GM18526 (cell line): ENCODE data around the gene SLC6A1.

Source experiments
- POLR2A ChIP-seq: IDR thresholded peaks from 3 replicates; pipeline ENCODE4 v1.6.1; 2011; ENCODE audit not compliant: insufficient read length; ENCODE audit errors: extremely low read depth

The SLC6A1 gene

GRCh38 chr3:10992017-10992942 lies at the start of gene SLC6A1:
Gene SLC6A1 (plus strand): TSS chr3:10992748. CDS start chr3:11017212, 24,464 bp downstream.
- TF ChIP-seq POLR2A = no peak

GRCh38 chr3:10944866-10945265 lies 47.7 kb upstream of the SLC6A1 start:
- no peak for TF ChIP-seq POLR2A

DNA sequence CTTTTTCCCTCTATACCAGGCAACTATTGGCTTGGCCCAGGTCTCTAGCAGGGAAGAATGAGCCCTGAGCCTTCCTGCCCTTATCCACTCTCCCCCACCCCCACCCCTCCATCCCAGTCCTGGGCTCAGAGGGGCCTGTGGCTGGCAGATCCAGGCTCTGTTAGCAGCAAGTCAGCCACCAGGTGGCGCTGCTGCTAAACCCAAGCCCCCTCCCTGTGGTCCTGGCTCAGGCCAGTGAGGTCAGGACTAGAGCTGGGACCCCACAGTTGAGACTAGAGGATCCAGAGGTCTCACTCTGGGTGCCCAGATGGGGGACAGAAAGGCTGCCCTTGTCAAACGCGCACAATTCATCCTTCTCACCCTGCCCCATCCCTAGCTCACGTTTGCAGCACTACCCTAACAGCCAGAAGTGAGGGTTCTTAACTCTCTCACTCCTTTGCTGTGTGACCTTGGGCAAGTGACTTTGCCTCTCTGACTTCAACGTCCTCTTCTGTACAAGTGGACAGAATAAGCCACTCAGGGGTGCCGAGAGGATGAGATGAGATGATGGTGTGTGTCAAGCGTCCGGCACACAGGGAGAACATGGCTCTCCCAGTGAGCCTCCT lies 46.8 kb upstream of the SLC6A1 start:
- no peak for TF ChIP-seq POLR2A

GRCh38 chr3:10946526-10946925 lies 46.0 kb upstream of the SLC6A1 start:
- TF ChIP-seq POLR2A = no peak

DNA sequence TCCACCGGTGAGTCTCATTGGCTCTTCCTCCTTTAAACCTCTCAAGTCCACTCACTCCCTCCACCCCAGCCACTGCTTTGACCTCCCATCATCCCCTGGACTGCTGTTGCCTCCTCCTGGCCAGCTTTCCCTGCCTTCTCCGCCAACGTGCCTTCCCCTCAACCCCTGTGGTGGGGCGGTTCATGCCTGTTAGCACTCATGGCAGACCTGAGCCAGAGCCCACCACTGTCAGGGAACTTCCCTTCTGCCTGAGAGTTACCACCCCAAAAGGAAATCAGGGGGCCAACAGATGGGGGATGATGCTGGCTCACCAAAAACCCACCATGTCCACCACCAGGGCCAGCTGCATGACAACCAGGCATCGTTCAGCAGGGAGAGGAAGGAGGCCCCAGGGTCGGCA lies 44.2 kb upstream of the SLC6A1 start:
- TF ChIP-seq POLR2A = no peak

DNA sequence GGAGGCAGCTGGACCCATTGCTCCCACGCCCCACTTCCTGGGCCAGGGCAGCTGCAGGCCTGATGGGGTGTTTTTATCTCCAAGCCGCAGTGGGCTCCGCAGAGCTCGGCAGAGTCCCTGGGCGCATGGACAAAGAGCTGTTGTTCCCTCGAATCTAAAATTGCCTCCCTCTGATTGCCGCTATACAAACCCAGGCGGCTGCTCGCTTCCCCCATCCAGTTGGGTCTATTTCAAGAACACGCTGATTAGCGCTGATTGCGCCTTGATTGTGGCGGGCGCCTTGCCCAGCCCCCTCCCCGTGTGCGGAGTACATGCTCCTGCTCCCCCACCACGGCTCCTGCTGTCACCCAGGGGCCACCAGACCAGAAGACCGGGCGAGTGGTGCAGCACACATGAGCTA lies 43.4 kb upstream of the SLC6A1 start:
- TF ChIP-seq POLR2A = no peak

DNA sequence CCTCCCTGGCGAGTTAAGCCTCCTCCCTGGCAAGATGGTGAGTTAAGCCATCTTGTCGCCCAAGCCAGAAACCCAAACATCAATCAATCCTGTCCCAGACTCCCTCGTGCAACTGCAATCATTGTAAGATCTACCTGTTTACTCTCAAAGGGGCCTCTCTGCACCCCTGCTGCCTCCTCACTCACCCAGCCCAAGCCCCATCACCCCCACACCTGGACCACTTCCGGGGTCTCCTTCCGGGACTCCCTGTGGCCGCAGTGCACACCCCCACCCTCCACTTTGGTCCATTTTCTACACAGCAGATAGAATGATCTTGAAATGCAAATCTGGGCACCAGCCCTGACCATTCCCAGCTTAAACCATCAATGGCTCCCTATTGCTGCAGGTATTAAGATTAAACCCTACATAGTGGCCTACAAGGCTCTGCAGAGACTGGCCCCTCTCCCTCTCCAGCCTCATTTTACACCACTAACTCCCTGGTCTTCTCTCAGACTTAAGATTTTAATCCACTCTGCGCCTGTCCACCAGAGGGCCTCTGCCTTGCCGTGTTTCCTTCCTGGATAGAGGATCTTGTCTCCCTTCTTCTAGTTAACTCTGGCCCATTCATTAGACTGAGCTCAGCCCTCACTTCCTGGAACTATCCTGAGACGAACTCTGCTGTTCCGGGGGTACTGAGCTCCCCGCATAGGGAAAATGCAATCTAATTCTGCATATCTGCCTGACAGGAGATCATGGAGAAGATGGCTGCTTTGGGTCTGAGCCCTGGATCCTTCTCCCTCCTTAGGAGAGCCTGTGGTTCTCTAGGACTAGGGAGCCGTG lies 41.9 kb upstream of the SLC6A1 start:
- TF ChIP-seq POLR2A = no peak

DNA sequence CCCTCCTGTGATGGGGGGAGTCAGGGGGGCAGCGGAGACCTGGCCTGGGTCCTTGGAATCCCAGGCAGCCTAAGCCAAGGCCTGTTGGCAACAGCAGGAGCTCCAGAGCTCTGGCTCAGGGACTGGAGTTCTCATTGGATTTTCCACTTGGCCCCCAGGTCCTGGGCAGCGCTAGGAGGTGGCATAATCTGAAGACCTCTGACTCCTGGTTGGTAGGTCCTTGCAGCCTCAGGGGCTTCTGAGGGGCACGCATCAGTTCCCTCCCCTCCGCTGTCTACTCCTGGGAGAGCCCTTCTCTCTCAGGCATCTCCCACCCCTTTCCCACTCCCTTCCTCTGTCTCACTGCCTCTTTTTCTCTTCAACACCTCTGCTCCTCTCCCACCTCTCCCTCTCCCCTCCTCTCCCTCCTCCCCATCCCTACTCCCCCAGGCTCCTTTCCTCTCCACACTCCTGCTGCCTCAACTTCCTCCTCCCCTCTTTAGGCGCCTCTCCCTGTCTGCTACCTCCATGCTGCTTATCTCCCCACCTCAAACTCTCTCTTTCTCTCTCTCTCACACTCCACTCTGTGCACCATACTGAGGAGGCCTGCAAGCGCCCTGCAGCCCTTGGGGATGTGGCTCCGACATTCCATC lies 41.1 kb upstream of the SLC6A1 start:
- no peak for TF ChIP-seq POLR2A

DNA sequence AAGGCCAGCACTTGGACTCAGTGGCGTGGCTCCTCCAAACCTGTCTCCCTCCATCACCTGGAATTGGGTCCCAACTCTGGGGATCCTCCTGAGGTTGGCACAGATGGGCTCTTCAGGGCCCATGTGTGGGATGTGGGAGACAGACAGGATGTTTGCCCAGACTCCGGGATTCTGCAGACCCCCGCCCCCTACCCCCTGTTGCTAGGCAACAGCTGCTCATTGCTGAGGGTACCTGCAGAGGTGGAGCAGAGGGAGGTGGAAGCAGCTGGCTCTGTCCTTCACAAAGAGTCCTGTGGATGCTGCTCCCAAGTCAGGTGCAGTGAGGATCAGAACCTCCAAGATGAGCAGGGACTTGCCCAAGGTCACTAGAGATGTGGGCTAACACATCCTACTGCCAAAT lies 40.0 kb upstream of the SLC6A1 start:
- TF ChIP-seq POLR2A = no peak

- no peak for TF ChIP-seq POLR2A
Observed at GRCh38 chr3:10954740-10955139, 37.8 kb upstream of the SLC6A1 start.

- no peak for TF ChIP-seq POLR2A
Observed at GRCh38 chr3:10955711-10956453, 36.7 kb upstream of the SLC6A1 start.

- TF ChIP-seq POLR2A = no peak
Observed at GRCh38 chr3:10956531-10956930, 36.0 kb upstream of the SLC6A1 start.

DNA sequence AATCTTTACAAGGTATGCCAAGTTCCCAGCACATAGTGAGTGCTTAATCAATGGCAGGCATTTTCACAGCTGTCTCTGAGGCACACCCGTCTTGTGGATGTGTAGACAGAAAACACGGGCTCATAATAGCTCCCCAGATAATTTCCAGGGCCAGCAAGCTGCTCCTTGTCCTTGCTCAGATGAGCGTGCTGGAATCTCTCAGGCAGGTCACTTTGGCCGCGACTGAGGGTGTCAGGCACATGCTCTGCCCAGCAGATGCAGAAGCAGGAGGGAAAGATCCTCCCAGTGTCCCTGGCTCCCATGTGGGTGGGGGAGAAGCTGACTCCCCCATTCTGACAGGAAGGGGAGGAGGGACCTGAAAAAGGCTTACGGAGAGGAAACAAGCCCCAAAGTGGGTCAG lies 35.6 kb upstream of the SLC6A1 start:
- no peak for TF ChIP-seq POLR2A

GRCh38 chr3:10957976-10958749 lies 34.4 kb upstream of the SLC6A1 start:
- TF ChIP-seq POLR2A = no peak
